ENCODE measurements around the gene CACNA1C.

CACNA1C gene

DNA sequence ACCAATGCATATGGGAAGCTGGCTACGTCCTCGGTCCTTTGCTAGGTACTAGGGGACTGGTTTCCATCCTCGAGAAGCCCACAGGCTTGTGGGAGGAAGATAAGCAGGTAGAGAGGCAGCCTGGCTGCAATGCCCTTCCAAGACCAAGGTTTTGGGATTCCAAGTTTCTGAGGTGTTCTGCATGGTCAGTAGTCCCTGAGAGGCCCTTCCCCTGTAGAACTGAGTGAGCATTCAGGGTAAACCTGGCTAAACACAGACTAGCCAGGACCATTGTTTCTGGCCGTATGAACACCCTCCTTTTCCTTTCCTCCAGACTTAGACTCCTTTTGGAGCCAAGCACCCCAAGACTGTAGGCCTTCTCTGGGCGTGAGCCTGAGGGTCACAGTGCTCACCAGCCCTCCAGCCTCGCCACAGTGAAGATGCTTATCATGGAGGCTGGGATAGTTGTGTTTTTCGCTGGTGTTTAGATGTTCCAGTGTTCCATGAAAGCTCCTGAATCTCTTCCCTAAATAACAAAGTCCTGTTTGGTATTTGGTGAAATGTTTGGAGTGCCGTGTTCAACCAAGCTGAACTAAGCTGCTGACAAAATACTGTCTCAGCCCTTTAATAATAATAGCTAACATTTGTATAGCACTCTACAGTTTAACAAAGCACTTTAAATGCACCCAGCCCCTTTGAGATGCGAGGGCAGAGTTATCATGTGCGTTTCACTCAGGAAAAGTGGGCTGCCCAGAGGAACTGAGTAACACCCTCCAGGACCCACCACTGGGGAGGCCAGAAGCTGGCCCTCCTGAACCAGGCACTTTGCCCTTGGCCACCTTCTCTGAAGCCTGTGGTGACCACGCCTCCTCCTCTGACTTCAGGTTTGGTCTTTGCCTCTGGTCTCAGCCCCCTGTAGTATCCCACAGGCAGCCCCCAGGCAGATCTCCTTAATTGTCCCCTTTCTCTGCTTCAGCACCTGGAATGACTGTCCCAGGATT, 284.5 kb downstream of the CACNA1C start:
- DNase-seq (ENCODE audit: insufficient read length, low spot score): no peak
- no peak for FAIRE-seq
- TF ChIP-seq TAF1 (IDR thresholded peaks at IDR 0.05; ENCODE audit: low read depth, low read length) (no peak), POU2F2 (IDR thresholded peaks at IDR 0.05; ENCODE audit: low read depth, low read length) (no peak), POLR2AphosphoS5 (IDR thresholded peaks at IDR 0.05; ENCODE audit: low read depth, low read length) (no peak), POLR2A (IDR thresholded peaks at IDR 0.05; ENCODE audit: low read depth, low read length) (no peak)

DNA sequence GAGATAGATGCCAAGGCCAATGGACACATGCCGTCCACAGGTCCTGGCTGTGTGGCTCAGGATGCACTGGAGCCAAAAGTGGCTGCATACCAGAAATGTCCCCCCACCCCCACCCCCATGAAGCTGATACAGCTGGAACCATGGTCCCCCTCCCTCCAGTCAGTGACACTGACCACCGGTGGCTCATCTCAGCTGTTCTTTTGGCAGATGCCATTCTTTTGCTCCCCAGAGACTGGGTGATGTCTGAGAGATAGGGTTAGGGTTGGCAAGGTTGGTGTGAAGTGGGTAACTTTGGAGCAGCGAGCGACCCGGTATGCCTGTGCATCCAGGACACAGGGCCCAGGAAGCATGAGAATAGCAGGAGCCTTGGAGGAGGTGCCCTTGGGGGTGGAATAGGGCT, 285.6 kb downstream of the CACNA1C start:
- FAIRE-seq (no peak), DNase-seq (ENCODE audit: insufficient read length, low spot score) (no peak)
- TF ChIP-seq TAF1 (IDR thresholded peaks at IDR 0.05; ENCODE audit: low read depth, low read length): no peak
- no peak for TF ChIP-seq POU2F2 (IDR thresholded peaks at IDR 0.05; ENCODE audit: low read depth, low read length)
- TF ChIP-seq PAX5 (IDR thresholded peaks at IDR 0.05; ENCODE audit: insufficient read depth, low read length, severe bottlenecking): no peak
- TF ChIP-seq POLR2AphosphoS5 (IDR thresholded peaks at IDR 0.05; ENCODE audit: low read depth, low read length): no peak
- TF ChIP-seq POLR2A (IDR thresholded peaks at IDR 0.05; ENCODE audit: low read depth, low read length): no peak
- no peak for TF ChIP-seq SPI1 (IDR thresholded peaks at IDR 0.05; ENCODE audit: low read depth, low read length)

DNA sequence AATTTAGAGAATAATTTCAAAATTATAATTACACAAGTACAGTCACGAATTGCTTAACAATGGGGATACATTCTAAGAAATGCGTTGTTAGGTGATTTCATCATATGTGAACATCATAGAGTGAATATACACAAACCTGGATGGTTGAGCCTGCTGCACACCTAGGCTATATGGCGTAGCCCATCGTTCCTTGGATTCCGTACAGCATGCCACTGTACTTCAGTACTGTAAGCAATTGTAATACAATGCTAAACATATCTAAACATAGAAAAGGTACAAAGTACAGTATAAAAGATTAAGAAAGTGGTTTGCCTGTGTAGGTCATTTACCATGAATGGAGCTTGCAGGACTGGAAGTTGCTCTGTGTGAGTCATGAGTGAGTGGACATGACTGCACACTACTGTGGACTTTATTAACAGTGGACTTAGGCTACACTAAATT, 286.2 kb downstream of the CACNA1C start:
- TF ChIP-seq POLR2AphosphoS5 (IDR thresholded peaks at IDR 0.05; ENCODE audit: low read depth, low read length): no peak
- TF ChIP-seq PAX5 (IDR thresholded peaks at IDR 0.05; ENCODE audit: insufficient read depth, low read length, severe bottlenecking): no peak
- TF ChIP-seq SPI1 (IDR thresholded peaks at IDR 0.05; ENCODE audit: low read depth, low read length): no peak
- no peak for TF ChIP-seq POU2F2 (IDR thresholded peaks at IDR 0.05; ENCODE audit: low read depth, low read length)
- TF ChIP-seq TAF1 (IDR thresholded peaks at IDR 0.05; ENCODE audit: low read depth, low read length): no peak
- TF ChIP-seq POLR2A (IDR thresholded peaks at IDR 0.05; ENCODE audit: low read depth, low read length): no peak
- no peak for FAIRE-seq
- no peak for DNase-seq (ENCODE audit: insufficient read length, low spot score)

DNA sequence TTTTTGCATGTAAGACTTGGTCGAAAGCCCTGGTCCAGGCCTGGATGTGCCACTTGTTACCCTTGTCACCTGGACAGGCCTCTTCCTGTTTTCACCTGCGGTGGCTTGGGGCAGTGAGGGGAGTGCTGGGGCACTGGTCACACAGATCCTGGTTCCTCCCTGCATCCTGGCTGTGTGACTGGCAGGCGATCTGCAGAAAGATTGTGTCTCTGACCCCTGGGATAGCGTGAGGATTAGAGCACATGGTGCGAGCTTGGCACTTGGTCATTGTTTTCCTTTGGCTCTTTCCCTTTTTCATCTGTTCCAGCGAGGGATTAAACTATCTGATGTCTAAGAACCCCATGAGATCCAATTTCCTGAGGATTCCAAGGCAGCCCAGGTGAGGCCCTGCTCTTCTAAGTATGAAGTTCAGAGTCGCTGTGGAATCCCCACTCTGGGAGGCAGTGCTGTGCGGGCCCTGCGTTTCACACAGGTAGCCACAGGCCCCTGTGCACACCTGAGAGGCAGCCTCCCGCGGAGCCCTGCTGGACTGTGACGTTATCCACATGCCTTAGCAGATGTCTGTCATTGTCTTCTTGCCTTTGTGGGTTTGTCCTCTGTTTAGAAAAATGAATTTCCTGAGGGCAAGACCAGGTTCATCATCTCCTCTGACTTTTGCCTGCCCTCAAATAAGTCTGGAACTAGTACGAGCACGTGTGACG, 288.4 kb downstream of the CACNA1C start:
- TF ChIP-seq TAF1 (IDR thresholded peaks at IDR 0.05; ENCODE audit: low read depth, low read length) (no peak), POU2F2 (IDR thresholded peaks at IDR 0.05; ENCODE audit: low read depth, low read length) (no peak), POLR2A (IDR thresholded peaks at IDR 0.05; ENCODE audit: low read depth, low read length) (no peak), SPI1 (IDR thresholded peaks at IDR 0.05; ENCODE audit: low read depth, low read length) (no peak), POLR2AphosphoS5 (IDR thresholded peaks at IDR 0.05; ENCODE audit: low read depth, low read length) (no peak), PAX5 (IDR thresholded peaks at IDR 0.05; ENCODE audit: insufficient read depth, low read length, severe bottlenecking) (no peak)
- FAIRE-seq: no peak
- DNase-seq (ENCODE audit: insufficient read length, low spot score): no peak

DNA sequence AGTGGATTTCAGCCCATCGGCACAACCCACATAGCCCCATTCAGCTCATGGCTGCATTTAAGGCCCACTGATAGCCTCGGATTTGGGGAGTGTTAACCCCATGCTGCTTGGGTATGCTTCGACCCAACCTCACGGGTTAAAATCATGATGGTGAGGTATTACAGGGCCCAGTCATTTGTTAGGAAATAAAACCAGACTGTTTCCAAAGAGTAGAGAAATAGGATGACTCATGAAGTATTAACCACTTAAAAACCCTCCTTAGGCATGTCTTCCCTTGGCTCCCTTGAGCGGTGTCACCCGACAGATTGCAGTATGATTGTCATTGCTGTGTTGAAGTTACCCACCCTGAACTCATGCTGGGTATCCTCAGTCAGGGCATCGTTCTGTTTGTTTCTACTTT, 289.1 kb downstream of the CACNA1C start:
- DNase-seq (ENCODE audit: insufficient read length, low spot score) (no peak), FAIRE-seq (no peak)
- TF ChIP-seq POLR2A (IDR thresholded peaks at IDR 0.05; ENCODE audit: low read depth, low read length): no peak
- no peak for TF ChIP-seq TAF1 (IDR thresholded peaks at IDR 0.05; ENCODE audit: low read depth, low read length)
- TF ChIP-seq POLR2AphosphoS5 (IDR thresholded peaks at IDR 0.05; ENCODE audit: low read depth, low read length): no peak
- no peak for TF ChIP-seq POU2F2 (IDR thresholded peaks at IDR 0.05; ENCODE audit: low read depth, low read length)
- no peak for TF ChIP-seq SPI1 (IDR thresholded peaks at IDR 0.05; ENCODE audit: low read depth, low read length)
- no peak for TF ChIP-seq PAX5 (IDR thresholded peaks at IDR 0.05; ENCODE audit: insufficient read depth, low read length, severe bottlenecking)

DNA sequence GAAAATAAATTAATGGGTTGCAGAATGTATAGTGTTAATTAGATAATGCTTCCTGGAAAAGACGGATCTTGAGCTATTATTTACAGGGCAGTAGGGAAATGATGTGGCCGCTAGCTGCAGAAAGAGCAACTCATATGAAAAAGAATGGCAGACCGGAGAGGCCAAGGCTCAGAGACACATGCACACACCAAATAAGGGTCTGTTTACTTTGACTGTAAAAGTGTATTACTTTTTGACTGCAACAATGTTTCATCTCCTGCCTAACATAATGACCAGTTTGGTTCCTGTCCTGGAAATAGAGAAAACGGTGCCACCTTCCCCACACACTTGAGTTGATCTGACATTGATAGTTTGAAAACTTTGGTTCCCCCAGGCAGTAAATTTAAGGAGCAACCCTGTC, 290.9 kb downstream of the CACNA1C start:
- DNase-seq (ENCODE audit: insufficient read length, low spot score): no peak
- no peak for FAIRE-seq
- TF ChIP-seq POU2F2 (IDR thresholded peaks at IDR 0.05; ENCODE audit: low read depth, low read length): no peak
- no peak for TF ChIP-seq TAF1 (IDR thresholded peaks at IDR 0.05; ENCODE audit: low read depth, low read length)
- no peak for TF ChIP-seq POLR2A (IDR thresholded peaks at IDR 0.05; ENCODE audit: low read depth, low read length)
- TF ChIP-seq POLR2AphosphoS5 (IDR thresholded peaks at IDR 0.05; ENCODE audit: low read depth, low read length): no peak
- no peak for TF ChIP-seq SPI1 (IDR thresholded peaks at IDR 0.05; ENCODE audit: low read depth, low read length)
- no peak for TF ChIP-seq PAX5 (IDR thresholded peaks at IDR 0.05; ENCODE audit: insufficient read depth, low read length, severe bottlenecking)

DNA sequence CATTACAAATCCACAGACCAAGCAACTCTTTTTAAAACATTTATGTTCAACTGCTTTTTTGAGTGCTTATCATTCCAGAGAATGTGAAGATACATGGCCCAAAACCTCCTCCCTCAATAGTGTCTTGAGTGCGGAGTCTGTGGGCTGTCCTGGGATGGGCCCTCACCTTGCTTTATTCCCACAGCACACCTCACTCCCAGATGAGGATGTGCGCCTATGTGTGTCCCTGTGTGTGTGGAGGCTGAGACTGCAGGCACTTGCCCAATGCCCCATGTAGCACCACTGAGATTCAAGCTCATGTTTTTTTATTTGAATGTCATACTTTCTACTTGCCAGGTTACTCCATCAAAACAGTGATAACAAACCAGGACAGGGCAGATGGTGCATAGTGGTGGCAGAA, 291.7 kb downstream of the CACNA1C start:
- FAIRE-seq: no peak
- TF ChIP-seq POLR2AphosphoS5 (IDR thresholded peaks at IDR 0.05; ENCODE audit: low read depth, low read length) (no peak), PAX5 (IDR thresholded peaks at IDR 0.05; ENCODE audit: insufficient read depth, low read length, severe bottlenecking) (no peak), TAF1 (IDR thresholded peaks at IDR 0.05; ENCODE audit: low read depth, low read length) (no peak), POLR2A (IDR thresholded peaks at IDR 0.05; ENCODE audit: low read depth, low read length) (no peak), SPI1 (IDR thresholded peaks at IDR 0.05; ENCODE audit: low read depth, low read length) (no peak), POU2F2 (IDR thresholded peaks at IDR 0.05; ENCODE audit: low read depth, low read length) (no peak)
- no peak for DNase-seq (ENCODE audit: insufficient read length, low spot score)

DNA sequence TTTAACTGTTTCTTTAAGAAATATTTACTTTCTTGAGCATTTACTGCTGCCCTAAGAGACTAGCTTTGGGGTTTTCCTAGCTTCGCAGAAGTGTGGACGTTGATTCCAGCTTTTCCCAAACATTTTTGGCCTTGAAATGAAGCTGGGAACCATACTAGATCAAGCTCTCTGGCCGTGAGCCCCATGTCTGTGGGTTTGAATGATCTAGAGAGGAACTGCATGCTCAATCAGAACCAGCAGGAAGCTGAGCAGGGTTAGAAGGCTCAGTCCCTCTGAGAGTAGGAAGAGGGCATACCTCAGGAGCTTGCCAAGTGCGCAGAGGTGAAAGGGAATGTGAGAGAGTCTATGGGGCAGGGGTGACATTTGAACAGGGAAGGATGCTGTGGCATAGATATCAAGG, 292.1 kb downstream of the CACNA1C start:
- TF ChIP-seq PAX5 (IDR thresholded peaks at IDR 0.05; ENCODE audit: insufficient read depth, low read length, severe bottlenecking) (no peak), TAF1 (IDR thresholded peaks at IDR 0.05; ENCODE audit: low read depth, low read length) (no peak), POLR2A (IDR thresholded peaks at IDR 0.05; ENCODE audit: low read depth, low read length) (no peak), POLR2AphosphoS5 (IDR thresholded peaks at IDR 0.05; ENCODE audit: low read depth, low read length) (no peak), POU2F2 (IDR thresholded peaks at IDR 0.05; ENCODE audit: low read depth, low read length) (no peak)
- no peak for DNase-seq (ENCODE audit: insufficient read length, low spot score)
- FAIRE-seq: no peak

DNA sequence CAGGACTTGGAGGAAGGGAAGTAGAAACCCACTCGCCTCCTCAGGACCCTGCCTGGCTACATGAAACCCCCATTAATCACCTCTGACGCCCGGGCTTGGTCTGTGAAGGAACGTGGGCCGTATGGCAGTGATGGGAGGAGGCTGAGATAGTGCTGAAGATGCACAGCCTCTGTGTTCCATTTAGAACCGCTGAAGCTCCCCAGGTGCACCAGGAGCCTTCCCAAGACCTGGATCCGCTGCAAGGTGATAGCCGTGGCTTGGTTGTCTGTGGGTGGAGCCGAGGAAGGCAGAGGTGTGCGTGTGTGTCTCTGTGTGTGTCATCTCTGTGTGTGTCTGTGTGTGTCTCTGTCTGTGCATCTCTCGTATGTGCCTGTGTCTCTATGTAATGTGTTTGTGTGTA, 293.1 kb downstream of the CACNA1C start:
- FAIRE-seq (no peak), DNase-seq (ENCODE audit: insufficient read length, low spot score) (no peak)

More for the DNA sequence above, 293.1 kb downstream of the CACNA1C start:
- TF ChIP-seq POU2F2 (IDR thresholded peaks at IDR 0.05; ENCODE audit: low read depth, low read length) (no peak), PAX5 (IDR thresholded peaks at IDR 0.05; ENCODE audit: insufficient read depth, low read length, severe bottlenecking) (no peak), POLR2A (IDR thresholded peaks at IDR 0.05; ENCODE audit: low read depth, low read length) (no peak), POLR2AphosphoS5 (IDR thresholded peaks at IDR 0.05; ENCODE audit: low read depth, low read length) (no peak), TAF1 (IDR thresholded peaks at IDR 0.05; ENCODE audit: low read depth, low read length) (no peak), SPI1 (IDR thresholded peaks at IDR 0.05; ENCODE audit: low read depth, low read length) (no peak)

Data from GM12891 (cell line).